Smooth muscle cell (in vitro differentiated cells): Measurements from ENCODE around the gene CES4A. TPM values are rescaled to one million over a fixed set of nuclear protein-coding genes. Genes with fewer than 3 reads are reported as not detected.

Experiments
- DNase-seq: peaks from one replicate; lab custom pipeline; 2025; ENCODE audit not compliant: unreplicated experiment; lab: John Stamatoyannopoulos, UW
- H2AFZ ChIP-seq: fragments of 200-600 bp; sonication (generic); 2 replicates; pipeline ENCODE4 v1.6.0; 2016; ENCODE audit warnings: antibody characterized with exemption, low read depth, mild to moderate bottlenecking
- H3F3A ChIP-seq: fragments of 200-600 bp; sonication (generic); 2 replicates; pipeline ENCODE4 v1.6.0; 2017; ENCODE audit warnings: antibody characterized with exemption, low read depth
- H3K27ac ChIP-seq: fragments of 200-600 bp; sonication (generic); 2 replicates; pipeline ENCODE4 v1.5.1; 2016; ENCODE audit warnings: low read depth, mild to moderate bottlenecking
- H3K27me3 ChIP-seq: fragments of 200-600 bp; sonication (generic); 2 replicates; pipeline ENCODE4 v1.6.1; 2016; ENCODE audit warnings: low read depth, mild to moderate bottlenecking
- H3K36me3 ChIP-seq: fragments of 200-600 bp; sonication (generic); 2 replicates; pipeline ENCODE4 v1.5.1; 2016; ENCODE audit warnings: low read depth
- H3K4me1 ChIP-seq: fragments of 200-600 bp; sonication (generic); 2 replicates; pipeline ENCODE4 v1.5.1; 2016; ENCODE audit warnings: low read depth
- H3K4me2 ChIP-seq: fragments of 200-600 bp; sonication (generic); 2 replicates; pipeline ENCODE4 v1.6.0; 2016; ENCODE audit warnings: mild to moderate bottlenecking
- H3K4me3 ChIP-seq: fragments of 200-600 bp; sonication (generic); 2 replicates; pipeline ENCODE4 v1.5.1; 2016; ENCODE audit warnings: mild to moderate bottlenecking
- H3K79me2 ChIP-seq: fragments of 200-600 bp; sonication (generic); 2 replicates; pipeline ENCODE4 v1.6.0; 2016; ENCODE audit warnings: low read depth, mild to moderate bottlenecking
- H3K9ac ChIP-seq: fragments of 200-600 bp; sonication (generic); 2 replicates; pipeline ENCODE4 v1.6.0; 2016; ENCODE audit warnings: low read depth
- H3K9me3 ChIP-seq: fragments of 200-600 bp; sonication (generic); replicated peaks from 2 replicates; pipeline ENCODE4 v1.5.1; 2016; ENCODE audit warnings: low read depth
- H4K20me1 ChIP-seq: fragments of 200-600 bp; sonication (generic); 2 replicates; pipeline ENCODE4 v1.6.0; 2016; ENCODE audit warnings: low read depth
- CTCF ChIP-seq: fragments of 200-600 bp; sonication (generic); IDR thresholded peaks from 2 replicates; pipeline ENCODE4 v1.5.1; 2017; ENCODE audit warnings: borderline replicate concordance, mild to moderate bottlenecking, antibody characterized with exemption; ENCODE audit not compliant: insufficient read depth, poor library complexity, severe bottlenecking
- WGBS: methylation state at CpG from one replicate; pipeline ENCODE4 v1.1.7; 2016; ENCODE audit warnings: low lambda C conversion rate; 5-methylcytosine and 5-hydroxymethylcytosine counted together
- polyA plus RNA-seq: library from polyadenylated mRNA; unstranded; fragments of >200 nt; fragmentation: Nextera tagmentation; extraction: Ambion mirVana; gene quantifications from 2 replicates; pipeline ENCODE4 v1.2.1, GENCODE V29; 2016
- total RNA-seq: library from RNA; depleted of rRNA; stranded (reverse); fragments of >200 nt; gene quantifications from 2 replicates; pipeline ENCODE4 v1.2.3, GENCODE V29; 2014

Gene CES4A
- total and polyA plus RNA-seq, 2 experiments from 2014 or later = 0.63 to 0.93 TPM

GRCh38 chr16:66964049-66964448, 24.3 kb upstream of the CES4A start:
- 85% methylated on average over 6 of the region's 6 CpGs for WGBS
- TF ChIP-seq CTCF = no peak
- Histone ChIP-seq H3K27me3 (no peaks in the 10 kb centered on the region), H3K36me3 (no peaks in the 10 kb centered on the region), H3K9me3 (no peaks in the 10 kb centered on the region), H3F3A (no peaks in the 10 kb centered on the region), H3K79me2 (no peaks in the 10 kb centered on the region), H4K20me1 (no peaks in the 10 kb centered on the region), H3K4me3 (no peak overlapping the region), H3K4me1 (no peaks in the 10 kb centered on the region), H3K9ac (no peak overlapping the region), H2AFZ (no peak overlapping the region), H3K4me2 (no peak overlapping the region), H3K27ac (no peak overlapping the region)
- DNase-seq = no peak

GRCh38 chr16:66968847-66969246, 19.5 kb upstream of the CES4A start:
- WGBS = 82% methylated on average over 5 of the region's 5 CpGs
- no peaks in the 10 kb centered on the region for H3K4me1 ChIP-seq

GRCh38 chr16:66970775-66971720, 17.3 kb upstream of the CES4A start:
- Histone ChIP-seq H3K4me3 (no peak overlapping the region), H3K9me3 (no peaks in the 10 kb centered on the region), H3F3A (no peaks in the 10 kb centered on the region), H3K27ac (no peak overlapping the region), H3K27me3 (no peaks in the 10 kb centered on the region), H3K4me2 (no peak overlapping the region), H3K4me1 (no peaks in the 10 kb centered on the region), H2AFZ (no peak overlapping the region), H4K20me1 (no peaks in the 10 kb centered on the region), H3K9ac (no peak overlapping the region), H3K79me2 (no peaks in the 10 kb centered on the region), H3K36me3 (no peaks in the 10 kb centered on the region)
- no peak for TF ChIP-seq CTCF
- DNase-seq = no peak
- 88% methylated on average over 10 of the region's 10 CpGs for WGBS

More at GRCh38 chr16:66968847-66969246, 19.5 kb upstream of the CES4A start:
- no peak for DNase-seq
- H3K4me3 ChIP-seq = no peak overlapping the region
- H3K9me3 ChIP-seq = no peaks in the 10 kb centered on the region
- no peak overlapping the region for H2AFZ ChIP-seq
- no peak overlapping the region for H3K9ac ChIP-seq
- no peaks in the 10 kb centered on the region for H3K79me2 ChIP-seq
- H3K27me3 ChIP-seq = no peaks in the 10 kb centered on the region
- no peak overlapping the region for H3K27ac ChIP-seq
- no peaks in the 10 kb centered on the region for H3F3A ChIP-seq
- no peaks in the 10 kb centered on the region for H3K36me3 ChIP-seq
- TF ChIP-seq CTCF = no peak
- H3K4me2 ChIP-seq = no peak overlapping the region
- no peaks in the 10 kb centered on the region for H4K20me1 ChIP-seq
